Right kidney (tissue), 1 donor: ENCODE measurements around the gene RHOC.
A peak's percentile ranks its signal among the peaks of the same experiment; 100 is the strongest.

Source experiments
- DNase-seq: peaks from one replicate; pipeline ENCODE4 v3.0.0-alpha.2; 2016

Gene RHOC

DNA sequence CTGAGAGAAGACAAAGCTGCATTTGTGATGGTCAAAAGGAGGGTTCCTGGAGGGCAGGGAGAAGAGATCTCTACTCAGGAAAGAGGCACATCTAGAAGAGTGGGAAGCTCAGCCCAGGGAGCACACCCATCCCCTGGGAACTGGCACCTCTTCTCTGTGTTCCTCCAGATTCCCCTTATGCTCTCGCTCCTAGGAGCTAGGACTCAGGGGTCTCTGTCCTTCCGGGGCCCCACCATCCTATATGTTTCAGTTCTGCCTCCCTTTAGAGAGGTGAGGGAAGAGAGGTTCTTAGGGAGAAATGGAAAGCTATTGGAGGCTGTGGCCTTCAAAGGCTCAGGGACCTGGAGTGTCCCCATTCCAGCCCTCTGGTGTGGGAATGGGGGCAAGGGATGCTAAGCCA is 12.8 kb upstream of the RHOC start:
- no peak for DNase-seq

DNA sequence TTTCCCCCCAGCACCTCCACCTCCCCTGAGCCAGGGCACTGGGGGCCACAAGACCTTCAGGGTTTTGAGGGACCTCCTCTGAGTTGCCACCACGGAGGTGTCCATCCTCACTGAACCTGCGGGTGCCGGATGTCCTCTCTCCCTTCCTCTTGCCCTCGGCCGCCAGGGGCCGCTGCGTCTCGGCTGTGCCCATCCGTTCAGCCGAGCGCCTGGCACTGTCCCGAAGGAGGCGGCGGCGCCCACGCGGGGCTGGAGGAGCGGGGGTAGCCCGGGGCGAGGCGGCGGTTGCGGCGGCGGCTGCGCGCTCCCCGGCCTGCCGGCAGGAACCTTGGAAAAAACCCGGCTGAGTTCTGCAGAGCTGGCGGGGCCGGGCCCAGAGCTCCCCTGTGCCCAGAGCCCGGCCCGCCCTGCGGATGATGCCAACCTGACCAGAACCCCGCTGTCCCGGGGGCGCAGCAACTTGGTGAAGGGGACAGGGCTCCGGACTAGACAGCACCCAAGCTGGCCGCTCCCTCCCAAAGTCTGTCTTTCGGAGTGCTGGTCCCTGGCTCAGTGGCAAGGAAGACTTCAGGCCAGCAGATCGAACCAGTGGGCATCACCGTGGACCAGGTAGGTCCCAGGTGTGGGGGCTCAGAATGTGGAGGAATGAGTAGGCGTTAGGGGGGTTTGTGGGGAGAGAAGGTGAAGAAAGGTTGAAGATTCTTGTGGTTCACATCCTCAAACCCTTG is 11.9 kb upstream of the RHOC start:
- DNase-seq, result peak; percentile 75

DNA sequence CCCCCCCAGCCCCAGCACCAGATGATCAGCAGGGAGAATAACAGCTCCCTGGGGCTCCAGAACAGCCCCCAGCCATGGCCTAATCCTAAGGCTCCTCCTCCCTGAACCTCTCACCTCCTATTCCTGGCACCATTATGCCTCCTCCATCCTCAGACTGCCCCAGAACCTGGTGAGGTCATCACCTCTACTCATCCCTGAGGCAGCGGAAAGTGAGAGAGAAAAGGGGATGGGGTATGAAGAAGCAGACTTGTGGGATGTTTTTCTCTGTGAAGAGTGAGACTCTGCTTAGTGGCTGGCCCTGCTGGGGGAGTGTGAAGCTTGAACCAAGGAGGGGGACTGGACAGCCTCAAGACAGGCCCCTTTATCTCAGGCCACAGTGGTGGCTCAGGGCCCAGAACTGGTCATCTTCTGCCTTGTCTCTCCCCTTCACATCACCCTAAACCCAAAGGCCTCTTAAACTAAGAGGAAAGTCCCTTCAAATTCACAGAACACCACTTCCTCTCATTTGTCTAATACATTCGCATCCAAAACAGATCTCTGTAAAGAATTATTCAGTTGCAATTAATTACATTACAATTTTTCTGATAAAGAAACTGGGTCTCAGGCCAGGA is 10.4 kb upstream of the RHOC start:
- no peak for DNase-seq

DNA sequence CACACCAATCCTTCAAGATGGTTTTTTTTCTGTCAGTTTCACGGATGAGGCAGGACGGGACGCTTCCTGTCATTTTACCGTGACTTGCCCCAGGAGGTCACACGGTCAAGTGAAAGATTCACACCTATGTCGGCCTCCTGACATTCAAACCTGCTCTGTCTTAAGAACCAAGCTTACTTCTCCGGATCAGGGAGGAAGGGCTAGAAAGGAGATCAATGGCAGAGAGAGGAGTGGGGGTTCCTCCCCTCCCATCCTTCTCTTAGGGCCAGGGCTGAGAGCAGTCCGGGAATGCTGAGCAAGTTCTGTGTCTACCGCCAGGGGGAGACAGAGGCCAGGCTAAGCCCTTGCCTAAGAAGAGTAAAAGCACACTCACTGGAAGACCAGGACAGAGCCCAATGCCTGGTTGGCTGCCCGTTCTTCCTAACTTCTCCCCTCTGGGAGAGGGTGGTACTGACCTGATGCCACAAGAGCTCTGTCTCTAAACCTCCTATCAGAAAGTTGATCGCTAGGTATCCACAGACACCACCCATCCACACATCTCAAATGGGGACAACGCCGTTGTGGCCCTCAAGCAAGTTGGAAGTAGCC is 9.3 kb upstream of the RHOC start:
- peak; percentile 80 for DNase-seq

DNA sequence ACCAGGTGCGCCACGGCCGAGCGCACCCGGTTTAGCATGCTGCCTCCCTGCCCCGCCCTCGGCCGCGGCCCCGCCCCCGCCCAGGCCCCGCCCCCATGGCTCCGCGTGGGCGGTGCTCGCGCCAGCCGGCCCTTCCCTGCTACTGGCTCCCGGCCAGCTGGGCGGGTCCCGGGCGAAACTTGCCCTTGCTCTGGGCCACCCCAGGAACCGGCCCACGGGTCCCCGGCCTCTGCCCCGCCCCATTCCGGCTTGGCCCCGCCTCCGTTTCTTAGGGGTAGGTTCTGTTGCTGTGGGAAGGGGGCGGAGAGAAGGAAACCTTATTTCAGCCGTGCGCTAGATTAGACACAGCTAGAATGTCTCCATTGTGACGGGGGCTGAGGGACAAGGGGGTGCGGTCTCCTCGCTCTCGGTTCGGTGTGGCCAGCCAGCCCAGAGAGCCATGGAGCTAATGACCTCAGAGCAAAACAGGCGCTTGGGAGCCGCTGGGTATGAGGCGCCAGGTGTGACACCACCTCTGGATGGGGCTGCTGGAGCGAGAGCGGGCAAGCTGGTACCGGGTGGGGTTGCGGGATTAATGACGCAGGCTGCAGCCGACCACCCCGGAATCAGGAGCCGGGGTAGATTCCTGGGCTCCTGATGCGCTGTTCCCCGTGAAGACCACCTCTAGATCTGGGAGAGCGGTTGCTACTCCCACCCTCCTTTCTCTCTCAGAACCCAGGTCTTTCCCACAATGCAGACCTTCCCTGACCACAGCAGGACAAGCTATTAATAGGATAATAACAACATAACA is 8.5 kb upstream of the RHOC start, which contains the start of gene PPM1J:
Gene PPM1J (minus strand): TSS at position 69 of the 790 bp plus-strand sequence. CDS start 31 bp downstream, at position 38.
- peak; percentile 86 for DNase-seq

DNA sequence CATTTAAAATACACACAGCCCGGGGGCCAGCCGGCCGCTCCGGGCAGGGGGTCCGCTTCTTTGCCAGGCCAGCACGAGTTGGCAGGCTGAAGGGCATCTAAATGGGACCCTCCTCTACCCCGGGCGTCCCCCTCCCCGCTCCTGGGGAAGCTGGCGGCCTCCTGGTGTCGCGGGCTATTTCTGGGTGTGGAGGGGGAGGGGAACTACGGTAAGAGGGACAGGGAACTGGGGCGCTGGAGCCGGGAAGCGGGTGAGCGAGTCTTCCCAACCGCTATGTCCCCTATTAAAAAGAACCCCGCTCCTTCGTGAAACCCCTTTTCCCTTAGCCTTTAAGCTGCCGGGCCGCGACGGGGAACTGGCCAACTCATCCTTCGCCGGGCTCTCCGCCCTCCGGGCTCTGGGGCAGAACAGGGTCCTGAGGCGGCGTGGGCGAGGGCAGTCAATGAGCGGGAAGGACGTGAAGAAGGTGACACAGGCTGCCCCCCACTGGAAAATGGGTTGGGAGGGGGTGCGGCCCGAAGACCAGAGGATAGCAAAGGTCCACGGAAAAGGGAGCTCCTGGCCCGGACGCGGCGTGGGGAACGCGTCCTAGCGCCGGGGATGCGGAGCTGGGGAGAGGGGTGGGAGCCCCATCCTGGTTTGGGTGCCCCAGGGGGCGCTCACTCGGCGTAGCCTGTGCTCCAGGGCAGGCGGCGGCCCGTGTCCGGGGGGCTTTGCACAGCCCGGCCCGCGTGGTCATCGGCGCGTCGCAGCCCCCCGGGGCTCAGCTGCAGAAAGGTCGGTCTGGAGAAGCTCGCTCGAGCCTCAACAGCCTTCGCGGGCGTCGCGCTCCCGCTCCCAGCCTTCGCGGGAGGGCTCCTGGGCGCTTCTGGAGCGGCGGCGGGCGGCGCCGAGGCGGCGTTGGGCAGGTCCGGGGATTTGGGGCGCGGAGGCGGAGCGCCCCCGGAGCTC is 7.7 kb upstream of the RHOC start:
- peak; percentile 89 for DNase-seq

DNA sequence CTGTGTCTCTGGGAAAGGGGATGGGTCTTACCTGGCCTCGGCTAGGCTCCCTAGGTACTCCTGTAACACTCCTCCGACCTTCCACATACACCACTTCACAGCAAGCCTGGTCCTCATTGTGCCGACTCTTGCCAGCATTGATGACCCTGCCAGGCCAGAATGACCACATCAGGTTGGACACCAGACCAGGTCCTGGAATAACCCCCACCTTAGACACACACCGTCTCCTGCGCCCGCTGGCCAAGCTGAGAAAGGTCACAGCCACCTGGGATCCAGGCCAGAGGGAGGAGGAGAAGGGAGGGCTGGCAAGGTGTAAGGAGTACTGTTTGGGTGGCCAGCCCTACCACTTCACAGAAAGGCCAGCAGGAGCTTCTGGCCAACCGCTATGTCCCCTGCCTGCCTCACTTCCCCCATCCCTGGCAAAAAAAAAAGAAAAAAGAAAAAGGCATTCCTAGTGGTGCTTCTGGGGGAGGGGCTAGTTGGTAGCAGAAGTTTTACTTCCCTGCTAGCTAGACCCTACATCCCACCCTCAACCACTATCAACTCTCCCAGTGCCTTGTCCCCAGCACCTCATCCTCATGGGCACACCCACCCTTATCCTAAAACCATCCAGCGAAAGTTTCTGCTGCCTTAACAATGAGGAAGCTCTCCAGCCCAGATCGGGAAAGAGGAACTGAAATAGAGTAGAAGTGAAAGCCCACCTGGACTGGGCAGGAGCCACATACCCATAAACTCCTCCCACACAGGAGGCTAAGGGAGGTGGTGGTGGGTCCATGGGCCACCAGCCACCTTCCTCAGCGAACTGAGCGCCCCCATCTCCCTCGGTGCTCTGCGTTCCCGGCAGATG is 6.8 kb upstream of the RHOC start:
- DNase-seq, result no peak

DNA sequence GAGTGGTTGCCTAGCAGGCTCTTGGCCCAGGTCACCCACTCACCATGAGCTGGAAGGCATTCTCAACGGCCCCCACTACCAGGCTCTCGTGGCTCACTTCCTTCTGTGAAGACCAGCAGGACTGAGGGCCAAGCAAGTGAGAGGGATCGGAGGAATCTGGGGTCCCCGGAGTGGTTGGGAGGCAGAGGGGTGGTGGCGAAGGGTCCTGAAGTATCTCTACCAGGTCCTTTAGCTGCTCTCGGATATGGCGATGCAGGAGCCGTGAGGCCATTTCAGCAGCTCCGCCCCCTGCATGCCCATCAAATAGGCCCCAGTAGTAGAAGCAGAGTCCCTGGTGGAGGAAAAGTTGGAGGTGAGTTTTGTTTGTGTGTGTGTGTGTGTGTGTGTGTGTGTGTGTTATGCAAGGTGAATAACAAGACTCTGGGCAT is 5.8 kb upstream of the RHOC start:
- DNase-seq, result no peak

DNA sequence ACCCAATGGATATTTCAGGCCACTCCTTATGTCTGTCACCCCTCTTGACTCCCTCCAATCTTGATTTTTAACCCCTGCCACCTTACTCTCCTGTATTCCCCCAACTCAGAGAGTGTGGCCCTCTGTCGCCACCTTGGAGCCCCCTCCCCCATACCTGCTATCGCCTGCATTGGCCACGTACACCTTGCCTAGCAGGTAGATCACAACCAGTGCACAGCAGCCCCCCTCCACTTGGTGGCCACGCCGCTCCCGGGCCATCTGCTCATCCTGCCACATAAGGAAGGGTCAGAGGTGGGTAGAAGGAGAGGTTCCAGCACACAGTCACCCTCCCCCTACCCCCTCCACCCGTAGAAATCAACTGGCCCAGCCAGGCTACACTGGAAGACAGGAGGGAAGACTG is 5.3 kb upstream of the RHOC start:
- no peak for DNase-seq

DNA sequence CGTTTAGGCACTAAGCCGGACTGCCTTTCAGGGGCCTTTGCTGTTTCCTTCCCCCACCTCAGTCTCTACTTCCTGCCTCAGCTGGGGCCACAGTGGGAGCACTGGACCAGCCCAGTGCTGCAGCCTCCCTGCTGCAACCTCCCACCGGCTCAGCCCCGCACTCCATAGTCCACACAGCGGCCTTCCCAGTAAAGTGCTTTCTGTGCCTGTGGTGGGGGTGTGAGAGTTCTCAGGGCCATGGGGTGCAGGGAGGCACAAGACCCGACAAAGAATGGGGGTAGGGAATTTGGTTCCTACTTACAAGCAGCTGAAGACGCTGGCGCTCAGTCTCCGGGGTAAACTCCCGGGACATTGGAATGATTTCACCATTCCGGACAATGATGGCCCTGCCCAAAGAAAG is 4.7 kb upstream of the RHOC start:
- no peak for DNase-seq

DNA sequence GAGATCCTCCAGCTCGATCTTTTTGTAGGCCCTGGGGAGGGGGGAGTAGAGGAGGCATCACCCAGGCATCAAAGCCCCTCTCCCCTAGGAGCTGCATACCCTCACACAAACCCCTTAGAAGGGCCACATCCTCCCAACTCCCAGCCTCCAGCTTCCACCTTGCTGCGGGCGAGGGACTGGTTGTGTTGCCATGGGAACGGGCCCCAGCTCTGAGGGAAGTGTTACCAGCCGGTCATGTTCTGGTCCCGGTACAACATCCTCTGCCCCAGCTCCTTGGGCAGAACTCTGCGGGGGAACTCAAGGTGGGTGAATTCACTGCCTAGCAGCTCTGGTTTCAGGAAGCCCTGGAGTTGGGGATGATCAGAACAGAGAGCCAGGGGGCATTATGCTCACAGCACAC is 4.1 kb upstream of the RHOC start:
- no peak for DNase-seq

DNA sequence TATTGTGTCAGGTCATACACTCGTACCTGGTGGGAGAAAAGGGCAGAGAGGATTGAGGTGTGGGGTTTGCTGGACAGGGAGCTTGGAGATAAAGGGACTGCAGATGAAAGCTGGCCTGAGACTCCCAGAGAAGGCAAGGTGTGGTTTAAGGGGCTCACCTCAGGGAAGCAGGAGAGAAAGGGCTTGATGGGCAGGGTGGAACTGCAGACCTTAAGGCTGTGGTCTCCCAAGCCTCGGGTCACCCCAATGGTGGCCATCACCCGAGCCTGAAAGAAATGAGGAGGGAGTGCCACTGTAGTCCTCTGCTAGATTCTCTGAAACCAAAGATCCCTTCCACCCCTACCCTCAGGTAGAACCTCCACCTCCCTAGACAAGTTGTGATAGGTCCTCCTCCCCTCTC is 3.7 kb upstream of the RHOC start:
- DNase-seq, result no peak

DNA sequence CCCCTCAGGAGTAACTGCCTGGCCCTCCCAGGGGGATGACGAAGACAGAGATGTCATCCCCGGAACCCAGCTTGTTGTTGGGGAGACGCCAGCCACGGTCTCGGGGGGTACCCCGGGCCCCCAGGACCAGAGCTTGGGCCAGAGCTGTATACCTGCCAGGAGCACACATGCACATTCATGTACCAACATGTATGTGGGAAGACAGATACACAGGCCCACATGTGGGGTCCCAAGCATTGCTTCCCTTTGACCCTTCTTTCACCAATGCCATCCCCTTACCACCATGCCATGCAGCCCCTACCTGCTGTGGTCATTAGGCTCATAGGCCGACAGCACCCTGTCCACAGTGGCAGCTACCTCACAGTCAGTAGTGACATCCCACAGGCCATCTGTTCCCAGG is 3.2 kb upstream of the RHOC start:
- no peak for DNase-seq

DNA sequence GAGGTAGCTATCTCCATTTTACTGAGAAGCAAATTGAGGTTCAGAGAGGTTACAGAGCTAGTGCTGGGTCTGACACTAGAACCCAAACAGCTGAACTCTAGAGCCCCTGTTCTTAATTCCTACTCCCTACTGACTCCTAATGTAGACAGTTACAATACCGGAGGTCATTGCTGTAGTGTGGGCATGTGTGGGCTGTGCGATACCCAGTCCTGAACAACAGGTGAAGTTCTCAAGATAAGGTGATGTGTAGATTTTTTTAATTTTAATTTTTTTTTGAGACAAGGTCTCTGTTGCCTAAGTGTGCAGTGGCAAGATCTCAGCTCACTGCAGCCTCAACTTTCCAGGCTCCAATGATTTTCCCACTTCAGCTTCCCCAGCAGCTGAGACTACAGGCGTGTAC is 1.6 kb upstream of the RHOC start:
- no peak for DNase-seq

DNA sequence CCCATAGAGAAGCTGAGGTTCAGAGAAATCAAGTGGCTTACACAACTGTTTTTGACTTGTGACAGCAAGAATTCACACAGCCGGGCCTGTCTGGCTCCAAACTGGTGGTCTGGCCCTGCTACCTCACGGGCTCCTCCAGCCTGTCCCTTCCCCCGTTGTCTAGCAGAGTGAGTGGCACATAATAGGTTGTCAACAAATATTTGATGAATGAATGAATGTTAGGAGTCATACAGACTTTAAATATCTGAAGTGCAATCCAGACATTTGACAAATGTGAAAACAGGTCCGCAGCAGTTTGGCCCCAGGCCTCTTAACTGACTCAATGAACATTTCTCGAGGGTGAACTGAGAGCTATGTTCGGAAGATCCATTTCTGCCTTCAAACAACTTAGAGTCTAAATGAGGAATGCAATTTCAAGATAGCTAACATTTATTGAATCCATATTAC is 1.1 kb upstream of the RHOC start:
- no peak for DNase-seq

DNA sequence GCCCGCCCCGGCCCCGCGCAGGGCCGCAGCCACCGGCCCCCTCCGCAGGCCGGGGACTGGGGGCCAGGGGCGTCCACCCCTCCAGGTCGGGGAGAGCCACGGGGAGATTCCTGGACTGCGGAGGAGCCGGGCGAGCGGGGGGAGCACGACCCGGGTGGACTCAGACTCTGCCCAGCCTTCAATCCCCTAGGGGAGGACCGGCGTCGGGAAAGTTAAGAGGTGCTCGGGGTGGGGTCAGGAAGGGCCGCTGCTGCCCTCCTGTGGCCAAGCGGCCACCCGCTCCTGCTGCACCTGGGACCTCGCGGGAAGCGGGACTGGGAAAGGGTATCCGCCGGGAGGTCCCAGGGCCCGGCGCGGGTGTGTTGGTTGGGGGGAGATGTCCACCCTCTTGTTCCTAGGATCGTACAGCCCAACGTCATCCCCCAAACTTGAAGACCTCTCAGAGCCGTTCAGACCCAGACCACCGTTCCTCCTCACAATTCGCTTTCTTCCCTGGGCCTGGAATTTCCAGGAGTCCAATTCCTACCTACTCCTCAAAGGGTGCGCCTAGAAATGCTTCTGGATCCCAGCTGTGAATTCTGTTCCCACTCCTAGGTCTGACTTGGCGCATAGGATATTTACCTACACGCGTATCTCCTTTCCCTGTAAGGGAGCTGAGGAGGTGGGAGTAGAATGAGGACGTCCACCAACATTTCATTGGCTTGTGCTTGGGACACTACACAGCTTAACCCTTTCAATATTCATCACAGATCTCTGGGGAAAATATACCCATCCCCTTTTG is 484 bp upstream of the RHOC start:
- peak; percentile 95 for DNase-seq

DNA sequence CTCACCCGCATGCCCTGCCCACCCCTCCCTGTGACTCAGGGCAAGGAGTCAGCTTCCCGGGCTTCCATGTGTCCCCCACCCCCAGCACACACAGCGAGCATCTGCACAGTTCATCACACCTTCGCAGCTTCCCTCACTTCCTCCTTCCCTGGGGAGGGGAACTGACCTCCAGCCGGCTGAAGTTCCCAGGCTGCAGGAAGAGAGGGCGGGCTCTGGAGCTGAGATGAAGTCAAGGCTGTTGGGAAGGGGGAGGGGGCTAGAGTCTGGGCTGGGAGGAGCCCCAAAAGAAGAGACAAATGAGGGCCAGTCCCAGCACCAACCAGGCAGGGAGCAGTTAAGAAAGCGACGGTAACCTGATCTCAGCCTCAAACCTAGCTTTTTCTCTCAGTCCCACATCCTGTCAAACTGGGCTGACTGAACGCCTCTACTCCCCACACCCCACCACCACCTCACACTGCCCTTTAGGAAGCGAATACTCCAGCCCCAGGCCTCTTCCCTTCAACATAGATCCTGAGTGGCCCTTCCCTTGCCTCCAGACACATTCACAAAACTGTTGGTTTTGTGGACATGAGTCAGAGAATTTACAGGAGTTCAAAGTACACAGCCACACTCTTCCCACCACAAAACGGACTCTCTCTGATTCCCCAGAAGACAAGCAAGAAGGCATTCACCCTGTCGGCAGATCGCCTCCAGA is 1.8 kb downstream of the RHOC start:
- DNase-seq, result peak; percentile 79

DNA sequence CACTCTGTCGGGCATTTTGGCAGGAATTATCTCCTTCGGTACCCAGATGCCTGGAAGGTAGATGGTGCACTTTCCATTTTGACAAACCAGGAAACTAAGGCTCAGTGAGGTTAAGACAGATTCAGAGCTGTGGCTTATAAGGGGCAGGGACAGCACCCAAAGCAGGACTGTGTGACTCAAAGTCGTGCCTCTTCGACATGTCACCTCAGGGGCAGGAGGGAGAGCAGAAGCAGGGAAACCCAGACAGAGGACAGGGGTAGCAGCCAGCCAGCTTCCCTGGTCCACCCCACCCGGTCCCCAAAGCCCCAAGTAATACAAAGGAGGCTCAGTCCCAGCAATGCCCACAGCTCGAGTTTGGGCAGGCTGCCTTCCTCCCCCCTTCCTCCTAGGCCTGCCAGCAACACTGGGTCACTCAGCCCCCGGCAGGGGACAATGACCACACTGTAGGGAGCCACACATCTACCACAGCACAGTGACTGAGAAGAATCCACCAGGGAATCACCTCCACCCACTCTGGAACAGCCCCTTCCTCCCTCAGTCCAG is 2.5 kb downstream of the RHOC start:
- DNase-seq, result no peak

DNA sequence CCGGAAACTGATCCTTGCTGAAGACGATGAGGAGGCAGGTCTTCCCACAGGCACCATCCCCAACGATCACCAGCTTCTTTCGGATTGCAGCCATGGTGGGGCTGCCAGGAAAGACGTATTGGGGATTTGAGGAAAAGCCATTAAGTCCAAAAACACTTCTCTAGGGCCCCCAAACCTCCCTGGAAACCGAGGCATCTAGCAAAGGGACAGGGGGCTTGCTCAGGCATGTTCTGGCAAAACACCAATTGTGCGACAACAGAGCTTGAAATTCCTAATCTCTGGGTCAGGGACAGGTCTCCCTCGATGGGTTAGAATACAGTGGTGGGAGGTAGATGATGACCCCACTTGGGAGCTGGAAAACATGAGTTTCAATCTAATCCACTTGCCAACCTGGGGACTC is 3.2 kb downstream of the RHOC start:
- no peak for DNase-seq
